ENCODE data around the gene UFD1.

Gene UFD1

GRCh38 chr22:19419086-19419463, 59.9 kb downstream of the UFD1 start:
- DNase-seq: no peak

- no peak for DNase-seq
These were observed 66.1 kb downstream of the UFD1 start for GRCh38 chr22:19412923-19413322.

GRCh38 chr22:19412478-19412877, 66.5 kb downstream of the UFD1 start:
- DNase-seq: no peak

- no peak for DNase-seq
These were observed 67.3 kb downstream of the UFD1 start for GRCh38 chr22:19411690-19412045.

DNA sequence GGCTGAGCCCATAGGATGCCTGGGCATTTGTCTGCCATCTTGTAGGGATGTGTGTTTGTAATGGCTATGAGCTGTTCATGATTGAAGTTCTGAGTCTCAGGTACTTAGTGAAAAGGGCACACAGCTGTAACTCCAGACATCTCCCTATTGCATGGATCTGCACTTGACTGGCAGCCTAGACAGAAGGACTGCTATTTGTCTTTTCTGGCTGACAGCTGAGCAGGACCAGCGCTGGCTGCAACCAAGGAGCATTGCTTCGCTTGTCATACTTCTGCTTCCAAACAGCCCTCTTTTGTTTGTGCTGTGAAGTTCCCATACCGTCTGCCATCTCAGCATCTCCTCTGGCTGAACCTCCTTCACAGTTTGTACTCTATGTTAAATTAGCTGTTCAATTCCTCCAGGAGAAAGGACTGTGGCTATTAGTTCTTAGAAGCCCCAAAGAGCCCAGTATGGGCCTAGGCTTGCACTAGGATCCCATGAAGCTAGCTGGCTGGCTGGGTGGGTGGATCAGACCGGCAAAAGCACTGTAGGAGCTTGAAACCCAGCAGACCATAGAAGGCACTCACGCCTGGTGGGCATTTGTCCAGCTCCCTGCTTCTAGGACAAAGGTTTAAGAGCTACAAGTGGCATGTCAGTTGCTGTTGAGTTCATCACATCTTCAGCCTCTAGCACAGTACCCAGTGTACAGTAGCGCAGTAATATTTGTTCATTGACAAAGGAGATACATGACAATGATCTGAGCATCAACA, 67.9 kb downstream of the UFD1 start:
- no peak for DNase-seq

- DNase-seq: no peak
These were observed 71.1 kb downstream of the UFD1 start for GRCh38 chr22:19407649-19408606.

DNA sequence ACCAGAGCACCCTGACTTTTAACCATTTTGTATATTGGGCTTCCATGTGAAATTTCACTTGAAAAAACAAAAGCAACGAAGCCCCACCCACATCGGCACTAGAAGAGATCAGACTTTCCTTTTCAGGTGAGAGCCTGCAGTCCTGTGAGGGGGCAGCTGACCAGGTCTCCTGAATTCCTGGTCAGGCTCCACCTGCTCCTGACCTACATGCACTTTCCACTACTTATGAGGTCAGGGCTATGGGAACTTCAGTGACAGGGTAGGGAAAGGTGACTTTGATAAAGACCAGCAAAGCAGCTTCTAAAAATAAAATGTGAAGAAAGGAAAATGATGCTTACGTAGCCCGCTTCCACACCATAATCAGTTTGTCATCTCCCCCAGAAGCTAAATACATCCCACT, 72.1 kb downstream of the UFD1 start:
- DNase-seq: no peak

DNA sequence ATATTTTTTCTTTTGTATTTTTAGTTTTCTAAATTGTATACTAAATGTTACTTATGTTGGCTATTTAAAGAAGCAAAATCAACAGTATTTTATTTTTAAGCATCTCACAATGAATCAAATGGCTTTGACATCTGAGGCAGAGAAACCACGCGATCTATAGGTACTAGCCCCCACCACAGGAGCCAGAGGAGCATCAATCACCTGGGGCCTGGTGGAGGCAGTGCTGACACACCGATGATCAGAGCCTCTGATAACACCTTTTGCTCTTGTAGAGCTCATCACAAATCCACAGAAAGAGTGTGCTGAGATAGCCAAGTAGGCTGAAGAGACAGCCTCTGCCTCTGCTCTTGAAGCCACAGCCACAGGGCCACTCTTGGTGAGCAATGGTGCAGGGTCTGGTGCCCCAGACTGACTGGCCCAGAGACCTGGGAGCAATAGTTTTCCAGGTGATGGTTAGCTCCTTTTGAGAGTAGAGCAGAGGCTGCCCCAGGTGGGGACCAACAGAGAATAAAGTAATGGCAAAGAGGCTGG, 72.6 kb downstream of the UFD1 start:
- DNase-seq: no peak

DNA sequence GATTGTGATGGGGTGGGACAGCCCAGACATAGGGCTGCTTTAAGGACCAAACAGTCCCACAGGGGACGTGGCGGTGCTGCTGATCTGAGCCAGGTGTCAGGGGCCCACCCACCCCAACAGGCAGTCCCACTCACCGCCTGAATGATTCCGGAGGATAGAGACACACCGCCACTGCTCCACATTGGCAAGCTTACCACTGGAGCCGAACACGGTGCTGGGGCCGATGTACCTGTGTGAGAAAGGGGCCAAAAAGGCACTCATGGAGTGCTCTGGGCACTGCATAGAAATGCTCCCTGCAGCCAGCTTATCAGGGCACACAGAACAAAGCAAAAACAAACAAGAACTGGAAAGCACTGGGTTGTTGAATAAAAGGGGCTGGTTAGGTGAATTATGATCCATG, 73.3 kb downstream of the UFD1 start:
- no peak for DNase-seq

DNA sequence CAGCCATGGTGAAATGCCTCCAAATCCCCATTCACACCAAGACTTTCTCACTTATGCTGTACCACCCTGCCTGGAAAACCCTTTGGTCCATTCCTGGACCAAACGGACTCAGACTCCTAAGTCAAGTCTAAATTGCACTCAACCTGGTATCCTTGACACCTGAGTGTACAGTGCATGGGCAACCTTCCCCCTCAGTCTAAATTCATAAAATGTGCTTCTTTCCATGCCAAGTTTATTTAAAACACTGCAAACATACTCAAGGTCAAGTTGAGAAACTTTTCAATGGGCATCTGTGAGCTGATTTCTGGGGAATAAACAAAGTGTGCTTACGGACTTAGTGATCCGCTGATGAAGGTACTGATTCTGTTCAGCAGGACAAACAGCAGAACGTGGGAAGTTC, 73.9 kb downstream of the UFD1 start:
- DNase-seq: no peak

DNA sequence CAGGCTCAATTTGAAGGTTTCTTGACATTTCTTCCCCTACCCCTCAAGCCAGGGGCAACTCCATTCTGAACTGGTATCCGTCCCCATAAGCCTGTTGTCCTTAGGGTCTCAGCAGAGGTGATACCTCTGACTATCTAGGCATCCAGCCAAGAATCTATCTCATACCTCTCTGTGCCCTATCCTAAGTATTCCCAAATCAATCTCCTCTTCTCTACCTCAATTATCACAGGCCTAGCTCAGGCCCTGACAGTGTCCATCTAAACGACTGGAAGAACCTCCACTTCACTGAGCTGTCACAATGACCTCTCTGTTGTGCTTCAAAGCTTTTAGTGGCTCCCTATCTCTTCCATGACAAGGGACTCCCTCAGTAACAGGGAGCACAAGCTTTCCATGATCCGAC, 74.3 kb downstream of the UFD1 start:
- DNase-seq: no peak

- no peak for DNase-seq
These were observed 76.3 kb downstream of the UFD1 start for GRCh38 chr22:19402642-19403191.

- no peak for DNase-seq
These were observed 77.5 kb downstream of the UFD1 start for GRCh38 chr22:19401483-19401882.

- no peak for DNase-seq
These were observed 78.1 kb downstream of the UFD1 start for GRCh38 chr22:19400881-19401280.
